OCI-LY3 (cell line): Measurements from ENCODE around the gene CTNNA1.

Experiments used
- CTCF ChIP-seq: fragments of 200-600, 300-600 bp; sonication (generic); IDR thresholded peaks from 2 replicates; pipeline ENCODE4 v1.5.1; 2014; ENCODE audit warnings: antibody characterized with exemption, low read length, low read depth
- EZH2phosphoT487 ChIP-seq: fragments of 200-600 bp; shearing (Covaris generic); IDR thresholded peaks from 2 replicates; pipeline ENCODE4 v1.6.1; 2018; ENCODE audit warnings: antibody characterized with exemption, mixed run types, low read depth

- no peak for TF ChIP-seq CTCF
- TF ChIP-seq EZH2phosphoT487 = no peak
These were observed 36.7 kb upstream of the CTNNA1 start for GRCh38 chr5:138716456-138716924.
